GM21360 (cell line): ENCODE data around the gene GLIS2.

Experiments used
- ATAC-seq: cut with Tn5 transposase; IDR thresholded peaks from one replicate; pipeline ENCODE4 v1.9.1; 2021; ENCODE audit warnings: mild to moderate bottlenecking, moderate library complexity; ENCODE audit not compliant: unreplicated experiment

Gene GLIS2

DNA sequence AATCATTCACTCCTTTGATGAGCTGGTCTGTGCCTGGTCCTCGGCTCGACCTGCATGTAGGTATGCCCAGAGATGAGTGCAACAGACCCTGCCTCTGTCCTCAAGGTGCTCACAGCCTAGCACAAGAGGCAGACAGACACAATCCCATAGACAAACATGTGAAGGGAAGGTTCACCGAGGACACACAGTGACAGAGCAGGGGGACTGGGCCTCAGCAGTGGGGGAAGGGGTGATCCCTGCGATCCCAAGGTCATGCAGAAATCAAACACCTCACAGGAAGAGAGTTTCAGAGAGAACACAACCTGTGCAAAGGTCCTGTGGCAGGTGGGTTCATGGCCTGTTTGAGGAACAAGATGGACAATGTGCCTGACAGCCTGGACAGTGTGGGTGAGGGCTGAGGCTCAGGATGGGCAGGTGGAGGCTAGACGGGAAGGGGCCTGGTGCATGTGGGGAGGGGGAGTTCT is 51.6 kb downstream of the GLIS2 start:
- ATAC-seq: no peak

DNA sequence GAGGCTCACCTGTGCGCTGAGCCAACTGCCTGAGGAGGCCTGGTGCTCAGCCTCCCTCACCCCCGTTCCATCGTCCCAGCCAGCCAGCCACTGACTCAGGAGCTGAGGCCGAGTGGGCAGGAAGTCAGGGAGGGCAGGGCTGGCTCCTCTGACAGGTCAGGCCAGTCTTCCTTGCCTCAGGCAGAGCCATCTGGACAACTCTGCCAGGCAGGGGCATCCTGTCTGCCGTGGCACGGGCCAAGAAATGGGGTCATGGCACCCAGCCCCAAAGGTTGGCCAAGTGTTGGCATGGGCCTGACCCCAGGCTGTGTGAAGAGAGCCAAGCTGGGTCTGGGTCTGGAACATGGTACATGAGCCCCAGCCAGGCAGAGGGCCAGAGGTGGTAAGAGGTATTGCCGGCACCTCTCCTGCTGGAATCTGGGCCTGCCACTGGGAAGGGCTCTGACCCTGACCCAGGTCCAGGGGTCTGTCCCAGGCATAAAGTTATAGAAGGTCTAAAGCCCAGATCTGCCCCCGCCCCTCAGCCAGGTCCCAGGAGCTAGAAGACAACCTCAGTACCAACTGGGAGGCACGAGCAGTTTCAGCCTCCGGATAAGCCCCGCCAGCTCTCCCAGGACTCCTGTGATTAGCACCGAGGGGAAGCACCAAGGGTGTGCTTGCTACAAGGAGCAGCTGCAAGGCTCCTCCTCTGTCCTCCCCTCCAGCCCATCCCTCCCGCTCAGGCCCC is 53.3 kb downstream of the GLIS2 start:
- no peak for ATAC-seq

DNA sequence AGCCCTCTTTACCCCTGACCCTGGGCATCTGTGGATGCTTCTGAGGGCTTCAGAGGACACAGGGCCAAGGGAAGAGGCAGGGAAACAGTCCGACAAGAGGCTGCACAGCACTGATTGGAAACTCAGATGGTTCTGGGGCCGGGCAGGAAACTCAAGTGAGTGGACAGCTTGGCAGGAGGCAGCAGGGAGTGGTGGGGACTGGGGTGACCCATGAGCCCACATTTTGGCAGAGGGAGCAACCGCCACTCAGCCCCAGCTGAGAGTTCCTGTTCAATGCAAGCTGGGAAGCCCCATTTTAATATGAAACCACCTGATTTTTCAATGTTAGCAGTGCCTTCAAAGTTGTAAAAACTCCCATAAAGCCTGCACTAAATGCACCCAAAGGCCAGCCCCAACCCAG is 54.3 kb downstream of the GLIS2 start:
- no peak for ATAC-seq

DNA sequence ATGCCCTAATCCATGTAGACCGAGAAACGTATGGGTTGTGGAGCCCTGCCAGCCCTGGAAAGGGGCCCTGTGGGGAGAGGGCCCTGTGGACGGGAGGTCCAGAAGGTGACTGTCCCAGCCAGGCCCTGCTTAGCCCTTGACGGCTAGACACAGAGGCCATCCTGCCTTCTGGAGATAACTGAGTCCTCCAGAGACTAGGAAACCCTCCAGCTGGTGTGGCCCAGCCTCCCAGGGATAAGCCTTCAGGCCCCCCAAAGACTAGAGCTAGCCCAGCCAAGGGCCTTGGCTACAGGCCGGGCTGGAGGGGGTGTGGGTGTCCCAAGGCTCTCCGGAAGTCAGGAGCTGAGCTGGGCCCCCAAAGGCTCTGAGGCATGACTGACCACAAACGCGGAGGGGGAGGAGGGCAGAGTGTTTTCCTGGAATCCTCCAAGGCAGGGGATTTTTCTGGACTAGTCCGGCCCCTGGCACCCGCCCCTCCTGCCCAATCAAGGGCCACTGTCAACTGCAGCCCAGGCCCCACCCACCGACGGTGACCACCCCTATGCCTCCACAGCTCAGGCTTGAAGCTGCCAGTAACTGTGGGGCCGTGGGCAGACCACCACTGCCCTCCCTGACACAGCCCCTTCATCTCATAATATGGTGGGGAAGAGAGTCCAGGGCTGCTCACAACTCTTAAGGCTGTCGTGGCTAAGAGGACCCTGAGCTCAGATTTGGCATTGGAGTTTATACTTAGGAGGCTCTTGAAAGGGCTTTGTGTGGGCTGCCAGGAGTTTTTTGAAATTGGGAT is 54.9 kb downstream of the GLIS2 start:
- ATAC-seq: no peak

DNA sequence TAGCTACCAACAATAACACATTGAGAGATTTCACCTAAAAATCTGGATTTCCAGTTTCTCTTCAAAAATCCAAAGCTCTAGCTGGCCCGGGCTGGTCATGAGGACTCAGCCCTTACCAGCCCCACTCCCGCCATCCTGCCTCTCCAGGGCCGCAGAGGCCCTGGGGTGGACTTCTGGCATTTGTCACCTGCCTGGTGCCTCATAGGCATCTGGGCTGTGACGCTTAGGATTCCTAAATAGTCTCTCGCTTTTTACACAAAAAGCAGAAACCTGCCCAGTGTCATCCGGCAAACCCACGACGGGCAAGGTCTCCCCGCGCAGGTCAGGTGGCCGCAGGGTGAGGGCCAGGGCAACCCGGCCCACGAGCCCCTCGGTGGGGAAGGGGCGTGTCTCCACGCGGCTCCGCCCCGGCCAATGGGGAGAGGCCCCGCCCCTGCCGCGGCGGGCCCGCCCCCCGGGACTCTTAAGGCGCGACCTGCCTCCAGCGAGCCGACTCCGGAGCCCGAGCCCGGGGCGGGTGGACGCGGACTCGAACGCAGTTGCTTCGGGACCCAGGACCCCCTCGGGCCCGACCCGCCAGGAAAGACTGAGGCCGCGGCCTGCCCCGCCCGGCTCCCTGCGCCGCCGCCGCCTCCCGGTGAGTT is 55.6 kb downstream of the GLIS2 start, which contains the start of gene VASN:
Gene VASN, plus strand, starts transcription at position 492 of the 644 bp plus-strand sequence. CDS start 9,030 bp downstream, outside the sequence.
- peak; percentile 50 for ATAC-seq

DNA sequence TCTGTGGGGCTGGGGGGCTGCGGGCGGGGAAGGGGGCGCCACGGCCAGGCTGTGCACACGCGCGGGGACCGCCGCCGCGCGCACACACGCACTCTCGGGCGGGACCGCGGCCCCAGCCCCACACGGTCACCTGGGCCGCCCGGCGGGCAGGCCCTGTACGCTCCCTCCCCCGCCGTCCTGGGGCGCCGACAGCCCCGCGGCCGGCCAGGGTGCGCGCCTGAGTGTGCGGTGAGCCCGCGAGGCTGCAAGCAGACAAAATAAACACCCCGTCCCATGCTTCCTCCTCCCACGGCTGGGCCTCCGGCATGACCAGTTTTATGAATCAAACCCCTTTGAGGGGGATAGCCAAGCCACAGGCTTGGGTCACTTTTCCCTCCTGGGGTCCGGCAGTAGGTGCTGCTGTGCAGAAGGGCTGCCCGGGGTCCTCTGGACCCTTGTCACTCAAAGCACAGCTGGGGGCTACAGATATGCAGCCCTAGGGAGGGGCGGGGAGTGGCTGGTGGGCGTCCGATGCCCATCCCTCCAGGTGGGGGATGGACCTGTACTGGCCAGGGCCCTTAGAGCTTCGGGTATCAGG is 56.2 kb downstream of the GLIS2 start:
- ATAC-seq: no peak

DNA sequence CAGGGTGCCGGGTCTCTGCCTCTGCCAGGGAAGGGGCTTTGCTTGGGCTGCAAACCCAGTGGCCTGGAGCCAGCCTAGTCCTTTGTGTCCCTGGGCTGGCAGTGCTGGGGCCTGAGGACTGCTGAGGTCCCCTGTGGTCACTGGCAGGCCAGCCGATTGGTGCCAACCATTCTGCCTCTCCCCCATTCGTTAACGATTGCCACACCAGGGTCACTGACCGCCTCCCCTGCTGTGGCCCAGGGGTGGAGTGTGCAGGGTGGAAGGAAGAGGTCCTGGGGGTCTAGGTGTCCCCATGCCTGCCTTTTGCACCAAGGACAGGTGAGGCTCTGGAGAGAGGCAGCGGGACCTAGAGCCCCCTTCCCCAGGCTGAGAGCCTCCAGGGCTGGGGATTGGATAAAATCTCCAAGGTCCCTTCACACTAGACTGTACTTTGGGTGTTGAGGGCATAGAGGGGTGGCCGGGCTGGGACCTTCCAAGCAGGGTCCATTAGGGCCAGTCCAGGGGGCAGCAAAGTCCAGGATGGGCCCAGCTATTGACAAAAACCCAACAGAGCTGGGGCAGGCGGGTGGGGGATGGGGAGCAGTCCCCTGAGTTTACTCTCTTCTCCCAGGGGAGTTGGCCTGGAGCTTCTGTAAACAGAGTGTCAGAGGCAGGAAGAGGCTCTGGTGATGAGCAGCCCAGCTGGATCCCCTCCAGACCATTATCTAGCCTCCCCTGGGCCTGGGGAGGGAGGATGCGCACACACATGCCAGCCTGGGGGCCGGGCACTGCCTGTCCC is 56.9 kb downstream of the GLIS2 start:
- no peak for ATAC-seq

DNA sequence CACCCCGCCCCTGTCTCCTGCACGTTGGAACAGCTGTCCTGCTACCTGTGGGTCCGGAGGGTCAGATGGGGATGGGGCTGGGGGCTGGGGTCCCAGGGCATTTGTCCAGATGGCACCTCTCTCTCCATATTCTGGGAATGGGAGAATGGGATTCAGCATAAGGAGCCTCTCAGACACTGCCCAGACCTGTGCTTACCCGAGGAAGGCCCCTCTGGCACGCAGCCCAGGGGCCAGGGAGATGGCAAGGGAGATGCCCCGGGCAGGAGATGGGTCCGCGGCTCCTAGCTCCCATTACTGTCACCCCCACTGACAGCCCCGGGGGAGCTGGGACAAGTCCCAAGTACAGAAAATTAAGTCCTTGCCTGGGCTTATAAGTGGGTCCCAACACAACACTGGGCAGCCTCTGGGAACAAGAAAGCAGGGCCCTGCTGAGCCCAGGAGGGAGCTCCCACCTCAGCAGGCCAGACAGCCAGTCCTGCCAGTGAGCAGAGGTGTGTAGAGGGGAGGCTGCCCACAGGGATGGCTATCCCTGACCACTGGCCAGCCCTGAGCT is 57.6 kb downstream of the GLIS2 start:
- ATAC-seq: no peak

DNA sequence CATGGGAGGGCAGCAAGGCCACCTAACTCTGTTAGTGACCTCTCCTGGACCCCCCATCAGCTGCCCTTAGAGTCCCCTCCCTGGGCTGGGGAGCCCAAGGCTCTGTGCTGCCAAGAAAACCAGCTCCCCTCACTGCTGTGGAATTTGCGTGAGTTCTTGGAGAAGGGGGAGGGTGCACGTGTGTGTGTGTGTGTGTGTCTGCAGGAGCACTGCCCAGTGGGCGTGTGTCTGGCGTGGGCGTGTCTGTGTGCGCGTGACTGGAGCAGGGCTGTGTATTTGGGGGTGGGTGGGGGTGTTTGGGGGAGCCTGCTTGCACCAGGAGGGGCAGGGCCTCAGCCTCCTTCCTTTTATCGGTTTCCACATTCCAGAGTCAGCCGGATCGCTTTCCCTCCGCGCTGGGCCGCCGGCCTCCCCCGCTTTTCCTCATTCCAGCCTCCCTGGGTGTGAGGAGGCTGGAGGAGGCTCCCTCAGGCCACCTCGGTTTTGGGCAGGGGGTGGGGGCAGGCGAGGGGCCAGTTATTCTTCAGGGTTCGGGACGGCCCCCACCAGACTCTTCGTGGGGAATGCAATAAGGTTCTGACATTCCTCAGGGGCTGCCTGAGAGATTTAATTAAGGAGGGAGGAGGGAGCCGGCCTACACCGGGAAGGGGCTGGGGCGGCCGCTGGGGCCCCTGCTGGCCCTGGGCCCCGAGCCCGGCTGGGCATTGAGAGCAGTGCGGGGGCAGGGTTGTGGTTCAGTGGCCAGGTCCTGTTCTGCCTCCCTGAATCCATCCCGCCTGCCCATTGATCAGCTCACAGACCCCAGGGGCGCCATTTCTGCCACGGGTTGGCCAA is 58.3 kb downstream of the GLIS2 start:
- no peak for ATAC-seq

DNA sequence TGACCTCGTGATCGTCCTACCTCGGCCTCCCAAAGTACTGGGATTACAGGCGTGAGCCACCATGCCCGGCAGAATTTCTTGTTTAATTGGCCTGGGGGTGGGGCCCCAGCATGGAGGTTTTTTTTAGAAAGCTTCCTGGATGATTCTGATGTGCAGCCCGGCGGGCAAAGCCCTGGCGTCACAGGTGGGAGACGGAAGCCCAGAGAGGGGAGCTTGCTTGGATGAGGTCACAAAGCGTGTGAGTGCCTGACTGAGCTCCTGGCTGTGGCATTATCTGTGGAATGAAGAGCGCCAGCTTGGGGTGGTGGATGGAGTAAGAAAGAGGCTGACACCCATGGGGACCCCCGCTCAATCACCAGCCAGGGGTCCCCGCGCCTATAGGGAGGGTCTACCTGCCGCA is 59.9 kb downstream of the GLIS2 start:
- no peak for ATAC-seq

DNA sequence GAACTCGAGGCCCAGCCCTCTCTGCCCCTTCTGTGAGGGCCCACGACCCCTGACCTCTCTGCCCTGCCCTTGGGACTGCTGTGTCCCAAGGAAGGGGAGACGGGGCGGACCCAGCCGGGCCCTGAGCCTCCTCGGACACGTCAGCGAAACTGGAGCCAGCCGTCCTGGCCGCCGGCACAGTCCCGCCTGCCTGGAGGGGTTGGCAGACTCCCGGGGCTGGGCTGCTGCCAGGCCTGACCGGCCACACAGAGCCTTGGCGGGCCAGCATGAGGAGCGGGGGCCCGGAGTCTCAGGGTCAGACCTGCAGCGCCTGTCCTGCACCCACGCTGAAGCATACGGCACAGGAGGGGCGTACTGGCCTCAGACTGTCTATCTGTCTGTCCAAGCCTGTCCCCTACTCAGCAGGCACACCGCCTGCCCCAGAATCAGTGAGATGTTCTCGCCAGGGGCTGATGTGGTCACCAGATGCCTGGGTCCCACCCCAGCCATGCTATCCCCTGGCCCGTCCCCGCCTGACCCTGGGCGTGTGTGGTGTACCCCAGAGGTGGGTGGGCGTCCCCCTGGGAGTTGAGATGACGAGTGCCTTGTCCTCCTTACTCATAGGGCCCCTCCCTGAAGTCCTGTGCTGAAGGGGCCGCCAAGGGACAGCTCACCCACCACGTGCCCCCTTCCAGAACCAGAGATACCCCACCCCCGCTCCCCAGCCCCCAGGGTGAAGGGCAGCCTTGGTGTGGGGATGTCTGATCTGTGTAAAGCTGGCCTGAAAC is 60.4 kb downstream of the GLIS2 start:
- no peak for ATAC-seq

DNA sequence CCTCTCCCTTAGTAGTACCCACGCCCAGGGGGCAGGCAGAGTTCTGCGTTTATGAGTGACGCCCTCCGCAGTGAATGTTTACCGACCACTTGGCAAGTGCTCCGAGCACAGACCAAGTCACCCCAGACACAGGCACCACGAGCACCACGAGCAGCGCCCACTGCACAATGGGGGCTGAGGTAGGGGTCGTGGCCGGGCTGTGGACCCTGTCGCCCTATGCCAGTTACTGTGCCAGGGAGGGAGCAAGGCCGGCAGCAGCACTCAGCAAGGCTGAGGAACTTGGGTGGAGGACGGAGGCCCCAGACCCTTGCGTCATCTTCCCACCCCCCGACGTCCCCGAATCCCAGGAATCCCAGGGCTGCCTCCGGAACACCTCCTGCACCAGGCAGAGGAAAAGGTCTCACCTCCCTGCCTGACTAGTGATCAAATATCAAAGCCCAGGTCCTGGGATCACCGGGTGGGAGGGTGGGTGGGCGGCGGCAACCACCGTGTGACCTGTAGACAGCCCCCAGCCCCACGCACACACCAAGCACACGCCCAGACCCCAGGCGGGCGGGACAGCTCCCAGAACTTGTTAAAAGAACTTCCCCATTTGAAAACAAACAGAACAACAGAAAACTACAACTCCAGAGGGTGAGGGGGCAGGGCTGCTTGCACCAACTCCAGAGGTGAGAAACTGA is 61.2 kb downstream of the GLIS2 start:
- ATAC-seq: no peak

DNA sequence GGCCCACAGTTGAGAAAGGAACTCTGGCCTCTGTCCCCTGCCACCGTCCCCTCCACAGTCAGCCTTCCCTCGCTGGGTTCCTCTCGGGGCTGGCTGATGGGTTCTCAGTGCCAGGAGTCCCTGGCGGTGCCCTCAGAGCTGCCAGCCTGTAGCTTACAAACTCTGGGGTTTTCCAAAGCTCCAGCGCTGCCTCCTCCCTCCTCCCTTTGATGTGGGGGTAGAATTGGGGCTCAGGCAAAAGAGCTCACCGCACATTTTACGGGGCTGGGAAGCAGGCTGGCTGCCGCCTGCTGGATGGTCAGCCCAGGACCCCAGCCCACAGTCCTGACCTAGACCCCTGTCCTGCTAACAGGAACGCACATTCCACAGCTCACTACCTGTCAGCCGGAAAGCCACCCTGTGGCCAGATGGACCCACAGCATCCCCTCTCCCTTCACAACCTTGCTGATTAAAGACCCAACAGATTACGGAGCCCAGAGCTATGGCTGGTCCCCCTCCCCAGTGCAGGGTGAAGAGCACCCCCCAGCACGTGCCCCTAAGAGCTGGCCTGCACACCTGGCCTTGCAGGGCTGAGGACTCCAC is 61.8 kb downstream of the GLIS2 start:
- ATAC-seq: no peak

DNA sequence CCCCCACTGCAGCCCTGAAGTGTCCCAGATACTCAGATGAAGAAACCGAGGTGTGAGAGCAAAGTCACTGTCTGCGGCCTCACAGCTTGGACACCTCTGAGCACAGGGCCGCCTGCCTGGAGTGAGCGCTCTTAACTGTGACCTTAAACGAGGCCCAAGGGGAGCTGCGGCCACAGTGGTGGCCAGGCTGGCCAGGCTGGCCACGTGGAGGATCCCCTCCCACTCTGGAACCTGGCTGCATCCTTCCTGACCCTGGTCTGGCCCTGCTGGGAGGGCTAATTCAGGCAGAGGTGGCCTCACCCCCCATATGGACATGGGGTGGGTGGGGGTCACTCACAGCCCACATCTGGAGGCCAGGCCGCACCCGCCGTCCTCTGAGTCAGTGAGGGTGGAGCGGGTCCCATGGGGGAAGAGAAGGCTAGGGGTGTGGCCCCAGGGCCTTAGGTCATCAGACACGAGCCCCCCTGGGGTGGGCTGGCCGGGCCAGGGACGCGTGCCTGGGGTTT is 62.3 kb downstream of the GLIS2 start:
- ATAC-seq: no peak

DNA sequence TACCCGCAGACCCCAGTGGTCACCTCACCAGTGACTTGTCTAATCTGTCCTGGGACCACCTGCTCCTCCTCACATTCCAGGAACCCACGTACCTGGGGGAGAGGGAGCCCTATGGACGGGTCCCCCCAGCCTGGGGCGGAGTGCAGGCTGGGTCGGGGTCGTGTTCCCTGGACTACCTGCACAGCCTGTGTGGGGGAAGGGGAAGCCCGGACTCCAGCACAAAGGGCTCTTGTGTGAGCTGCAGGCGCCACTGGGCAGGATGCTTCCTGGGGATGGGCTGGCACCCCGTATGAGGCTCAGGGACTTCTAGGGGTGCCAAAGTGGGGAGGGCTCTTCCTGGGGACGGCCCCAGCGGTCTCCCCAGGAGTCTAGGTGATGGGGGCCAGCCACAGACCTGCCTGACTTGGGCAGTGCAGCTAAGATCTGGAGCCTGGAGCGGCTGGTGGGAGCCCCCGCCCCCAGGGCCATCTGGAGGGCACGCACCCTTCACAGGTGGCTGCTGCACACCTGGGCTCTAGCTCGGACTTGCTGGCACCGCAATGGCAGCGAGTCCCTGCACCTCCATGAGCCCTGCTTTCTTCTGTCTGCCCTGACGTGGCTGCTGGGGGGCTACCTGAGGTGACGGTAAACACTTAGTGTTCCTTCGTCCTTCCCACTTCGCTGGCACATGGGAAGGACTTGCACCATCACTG is 63.3 kb downstream of the GLIS2 start:
- ATAC-seq: no peak

DNA sequence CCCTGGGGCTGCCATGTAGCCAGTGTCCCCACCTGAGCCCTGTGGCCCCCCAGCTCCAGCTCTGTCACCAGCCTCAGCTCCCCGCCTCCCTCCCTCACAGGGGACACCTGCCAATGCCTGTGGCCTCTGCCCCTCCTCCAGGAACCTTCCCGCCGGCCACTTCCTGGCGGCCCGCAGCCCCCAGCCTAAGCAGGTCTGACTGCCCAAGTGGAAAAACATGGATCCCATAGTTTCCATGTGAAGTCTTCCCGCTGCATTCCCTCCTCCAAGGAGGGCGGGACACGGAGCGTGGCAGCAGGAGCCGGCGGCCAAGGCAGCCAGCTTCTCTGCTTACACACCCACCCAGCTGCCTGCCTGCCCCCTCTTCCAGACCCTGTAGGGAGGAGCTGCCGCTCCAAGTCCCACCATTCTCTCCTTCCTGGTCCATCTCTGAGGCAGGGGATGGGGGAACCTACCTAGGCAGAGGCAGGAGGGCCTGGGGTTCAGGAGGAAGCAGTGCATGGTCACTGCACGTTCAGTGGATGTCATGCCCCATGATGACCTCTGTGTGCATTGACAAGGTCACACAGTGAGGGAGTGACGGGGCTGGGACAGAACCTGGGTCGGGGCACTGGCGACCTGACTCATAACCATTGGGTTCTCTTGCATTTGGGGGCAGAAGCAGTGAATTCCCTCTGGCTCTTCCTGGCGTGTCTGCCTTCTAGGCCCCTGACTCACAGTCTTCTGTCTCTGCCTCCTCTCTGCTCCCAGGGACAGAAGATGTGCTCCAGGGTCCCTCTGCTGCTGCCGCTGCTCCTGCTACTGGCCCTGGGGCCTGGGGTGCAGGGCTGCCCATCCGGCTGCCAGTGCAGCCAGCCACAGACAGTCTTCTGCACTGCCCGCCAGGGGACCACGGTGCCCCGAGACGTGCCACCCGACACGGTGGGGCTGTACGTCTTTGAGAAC is 64.5 kb downstream of the GLIS2 start:
- ATAC-seq: no peak
